ENCODE results near the gene RNF220.

Gene RNF220

GRCh38 chr1:44408632-44409602 lies 3.9 kb downstream of the RNF220 start:
- H3K23ac ChIP-seq (ENCODE audit: low read length) = no peak overlapping the region
- no peak overlapping the region for H2AFZ ChIP-seq (ENCODE audit: insufficient read depth, low read length, poor library complexity)
- H3K79me1 ChIP-seq (ENCODE audit: low read length) = no peaks in the 10 kb centered on the region
- peak overlapping the region; percentile 14 for H3K4me2 ChIP-seq (ENCODE audit: low read length)
- H2BK12ac ChIP-seq (ENCODE audit: low read length) = no peak overlapping the region
- no peak overlapping the region for H3K4me3 ChIP-seq (ENCODE audit: low read depth, low read length)
- no peaks in the 10 kb centered on the region for H3K79me2 ChIP-seq (ENCODE audit: control insufficient read depth, insufficient read depth, low read length, poor library complexity)
- H3K14ac ChIP-seq (ENCODE audit: low read length) = no peak overlapping the region
- no peak overlapping the region for H2BK5ac ChIP-seq (ENCODE audit: low read depth, low read length, poor library complexity)
- H3K18ac ChIP-seq (ENCODE audit: low read length) = no peak overlapping the region
- H4K91ac ChIP-seq (ENCODE audit: low read depth, low read length) = no peak overlapping the region
- H3K36me3 ChIP-seq (ENCODE audit: control insufficient read depth in 1 of 2, insufficient read depth in 2 of 2, low read length in 2 of 2) = no peaks in the 10 kb centered on the region
- H3K9me3 ChIP-seq (ENCODE audit: insufficient read depth, low read depth, low read length) = no peaks in the 10 kb centered on the region
- H2BK120ac ChIP-seq (ENCODE audit: insufficient read depth, low read length, poor library complexity) = no peak overlapping the region
- H4K8ac ChIP-seq (ENCODE audit: low read depth, low read length) = no peak overlapping the region
- no CpG with 5 or more reads among the region's 37 CpGs for WGBS (ENCODE audit: extremely low coverage, insufficient coverage, insufficient read length)
- no peak overlapping the region for H2AK5ac ChIP-seq (ENCODE audit: low read length)
- H3K27ac ChIP-seq (ENCODE audit: low read depth, low read length) = no peak overlapping the region
- H3K4me1 ChIP-seq (ENCODE audit: control insufficient read depth in 1 of 2, insufficient read depth in 2 of 2, low read length in 2 of 2) = peaks cover 9 to 20% of the 10 kb centered on the region in 2 experiments
- no peak overlapping the region for H4K12ac ChIP-seq (ENCODE audit: low read depth, low read length)
- no peak overlapping the region for H3K9ac ChIP-seq (ENCODE audit: low read length)
- H3K27me3 ChIP-seq (ENCODE audit: insufficient read depth, low read length) = peaks cover 48% of the 10 kb centered on the region
- no peak for DNase-seq
- no peak overlapping the region for H3K4ac ChIP-seq (ENCODE audit: low read depth, low read length)

GRCh38 chr1:44409757-44410156 lies 4.7 kb downstream of the RNF220 start:
- Histone ChIP-seq H3K14ac (ENCODE audit: low read length) (no peak overlapping the region), H3K4me2 (ENCODE audit: low read length) (no peak overlapping the region), H3K9me3 (ENCODE audit: insufficient read depth, low read depth, low read length) (no peaks in the 10 kb centered on the region), H2BK12ac (ENCODE audit: low read length) (no peak overlapping the region), H2BK5ac (ENCODE audit: low read depth, low read length, poor library complexity) (no peak overlapping the region), H3K9ac (ENCODE audit: low read length) (no peak overlapping the region), H3K27me3 (ENCODE audit: insufficient read depth, low read length) (peaks cover 48% of the 10 kb centered on the region), H4K8ac (ENCODE audit: low read depth, low read length) (no peak overlapping the region), H3K79me2 (ENCODE audit: control insufficient read depth, insufficient read depth, low read length, poor library complexity) (no peaks in the 10 kb centered on the region), H3K27ac (ENCODE audit: low read depth, low read length) (no peak overlapping the region), H3K4me3 (ENCODE audit: low read depth, low read length) (no peak overlapping the region), H4K12ac (ENCODE audit: low read depth, low read length) (no peak overlapping the region), H2BK120ac (ENCODE audit: insufficient read depth, low read length, poor library complexity) (no peak overlapping the region), H3K36me3 (ENCODE audit: control insufficient read depth in 1 of 2, insufficient read depth in 2 of 2, low read length in 2 of 2) (no peaks in the 10 kb centered on the region), H2AK5ac (ENCODE audit: low read length) (no peak overlapping the region), H3K79me1 (ENCODE audit: low read length) (no peaks in the 10 kb centered on the region), H3K18ac (ENCODE audit: low read length) (no peak overlapping the region), H3K23ac (ENCODE audit: low read length) (no peak overlapping the region), H4K91ac (ENCODE audit: low read depth, low read length) (no peak overlapping the region), H3K4ac (ENCODE audit: low read depth, low read length) (no peak overlapping the region), H2AFZ (ENCODE audit: insufficient read depth, low read length, poor library complexity) (no peak overlapping the region), H3K4me1 (ENCODE audit: control insufficient read depth in 1 of 2, insufficient read depth in 2 of 2, low read length in 2 of 2) (peaks cover 8 to 19% of the 10 kb centered on the region in 2 experiments)
- WGBS (ENCODE audit: extremely low coverage, insufficient coverage, insufficient read length) = no CpG with 5 or more reads among the region's 4 CpGs
- DNase-seq = no peak

DNA sequence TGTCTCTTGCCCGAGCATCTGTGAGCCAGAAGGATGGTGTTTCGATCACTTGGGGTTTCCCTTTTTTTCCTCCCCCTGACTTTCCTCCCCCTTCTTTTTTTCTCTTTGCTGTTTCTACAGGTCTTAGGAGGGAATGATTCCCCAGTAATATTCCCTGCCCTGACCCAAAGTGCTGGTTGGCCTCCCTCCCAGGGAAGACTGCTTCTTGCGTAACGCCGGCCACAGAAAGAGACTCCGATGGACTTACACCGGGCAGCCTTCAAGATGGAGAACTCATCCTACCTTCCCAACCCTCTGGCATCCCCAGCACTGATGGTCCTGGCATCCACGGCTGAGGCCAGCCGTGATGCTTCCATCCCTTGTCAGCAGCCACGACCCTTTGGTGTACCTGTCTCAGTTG lies 6.8 kb downstream of the RNF220 start:
- no peaks in the 10 kb centered on the region for H3K9me3 ChIP-seq (ENCODE audit: insufficient read depth, low read depth, low read length)
- H3K27me3 ChIP-seq (ENCODE audit: insufficient read depth, low read length) = peaks cover 44% of the 10 kb centered on the region
- no CpG with 5 or more reads among the region's 10 CpGs for WGBS (ENCODE audit: extremely low coverage, insufficient coverage, insufficient read length)
- no peak overlapping the region for H2BK12ac ChIP-seq (ENCODE audit: low read length)
- H3K4me1 ChIP-seq (ENCODE audit: control insufficient read depth in 1 of 2, insufficient read depth in 2 of 2, low read length in 2 of 2) = peaks cover 3 to 11% of the 10 kb centered on the region in 2 experiments
- no peak overlapping the region for H3K23ac ChIP-seq (ENCODE audit: low read length)
- H3K27ac ChIP-seq (ENCODE audit: low read depth, low read length) = no peak overlapping the region
- H3K4me3 ChIP-seq (ENCODE audit: low read depth, low read length) = no peak overlapping the region
- no peak overlapping the region for H2BK5ac ChIP-seq (ENCODE audit: low read depth, low read length, poor library complexity)
- no peak for DNase-seq
- H4K12ac ChIP-seq (ENCODE audit: low read depth, low read length) = no peak overlapping the region
- no peak overlapping the region for H2AK5ac ChIP-seq (ENCODE audit: low read length)
- no peak overlapping the region for H4K8ac ChIP-seq (ENCODE audit: low read depth, low read length)
- no peak overlapping the region for H3K4me2 ChIP-seq (ENCODE audit: low read length)
- no peak overlapping the region for H2BK120ac ChIP-seq (ENCODE audit: insufficient read depth, low read length, poor library complexity)
- H3K14ac ChIP-seq (ENCODE audit: low read length) = no peak overlapping the region
- H3K79me2 ChIP-seq (ENCODE audit: control insufficient read depth, insufficient read depth, low read length, poor library complexity) = no peaks in the 10 kb centered on the region
- no peak overlapping the region for H2AFZ ChIP-seq (ENCODE audit: insufficient read depth, low read length, poor library complexity)
- H3K9ac ChIP-seq (ENCODE audit: low read length) = no peak overlapping the region
- no peaks in the 10 kb centered on the region for H3K79me1 ChIP-seq (ENCODE audit: low read length)
- no peak overlapping the region for H3K4ac ChIP-seq (ENCODE audit: low read depth, low read length)
- no peak overlapping the region for H3K18ac ChIP-seq (ENCODE audit: low read length)
- H3K36me3 ChIP-seq (ENCODE audit: control insufficient read depth in 1 of 2, insufficient read depth in 2 of 2, low read length in 2 of 2) = no peaks in the 10 kb centered on the region
- H4K91ac ChIP-seq (ENCODE audit: low read depth, low read length) = no peak overlapping the region

DNA sequence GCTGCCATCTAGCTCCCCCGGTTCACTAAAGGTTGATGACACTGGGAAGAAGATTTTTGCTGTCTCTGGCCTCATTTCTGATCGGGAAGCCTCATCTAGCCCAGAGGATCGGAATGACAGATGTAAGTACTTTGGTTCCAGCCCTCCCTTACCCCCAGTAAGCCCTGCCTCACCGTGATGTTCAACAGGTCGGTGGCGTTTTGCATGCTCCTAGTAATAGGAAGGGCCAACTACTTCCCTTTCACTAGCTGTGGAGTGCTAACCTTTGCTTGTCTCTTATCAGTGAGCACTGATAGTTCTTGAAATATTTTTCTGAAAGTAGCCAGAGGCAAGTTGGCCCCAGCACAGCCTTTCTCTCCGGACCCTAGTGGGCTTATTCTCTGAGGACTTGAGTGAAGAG lies 7.5 kb downstream of the RNF220 start:
- peaks cover 0 to 8% of the 10 kb centered on the region in 2 experiments for H3K4me1 ChIP-seq (ENCODE audit: control insufficient read depth in 1 of 2, insufficient read depth in 2 of 2, low read length in 2 of 2)
- no peak overlapping the region for H3K4me2 ChIP-seq (ENCODE audit: low read length)
- H3K9ac ChIP-seq (ENCODE audit: low read length) = no peak overlapping the region
- H3K36me3 ChIP-seq (ENCODE audit: control insufficient read depth in 1 of 2, insufficient read depth in 2 of 2, low read length in 2 of 2) = no peaks in the 10 kb centered on the region
- WGBS (ENCODE audit: extremely low coverage, insufficient coverage, insufficient read length) = no CpG with 5 or more reads among the region's 7 CpGs
- H4K8ac ChIP-seq (ENCODE audit: low read depth, low read length) = no peak overlapping the region
- peaks cover 1% of the 10 kb centered on the region for H3K9me3 ChIP-seq (ENCODE audit: insufficient read depth, low read depth, low read length)
- no peak overlapping the region for H3K4ac ChIP-seq (ENCODE audit: low read depth, low read length)
- no peak overlapping the region for H2BK12ac ChIP-seq (ENCODE audit: low read length)
- no peak overlapping the region for H3K18ac ChIP-seq (ENCODE audit: low read length)
- H3K4me3 ChIP-seq (ENCODE audit: low read depth, low read length) = no peak overlapping the region
- no peak overlapping the region for H4K91ac ChIP-seq (ENCODE audit: low read depth, low read length)
- peak in 1 of 2 donors; percentile 46 for DNase-seq
- H3K23ac ChIP-seq (ENCODE audit: low read length) = no peak overlapping the region
- H3K14ac ChIP-seq (ENCODE audit: low read length) = no peak overlapping the region
- no peaks in the 10 kb centered on the region for H3K79me1 ChIP-seq (ENCODE audit: low read length)
- no peaks in the 10 kb centered on the region for H3K79me2 ChIP-seq (ENCODE audit: control insufficient read depth, insufficient read depth, low read length, poor library complexity)
- no peak overlapping the region for H4K12ac ChIP-seq (ENCODE audit: low read depth, low read length)
- H2AFZ ChIP-seq (ENCODE audit: insufficient read depth, low read length, poor library complexity) = no peak overlapping the region
- H2AK5ac ChIP-seq (ENCODE audit: low read length) = no peak overlapping the region
- H2BK120ac ChIP-seq (ENCODE audit: insufficient read depth, low read length, poor library complexity) = no peak overlapping the region
- no peak overlapping the region for H2BK5ac ChIP-seq (ENCODE audit: low read depth, low read length, poor library complexity)
- H3K27me3 ChIP-seq (ENCODE audit: insufficient read depth, low read length) = peaks cover 44% of the 10 kb centered on the region
- H3K27ac ChIP-seq (ENCODE audit: low read depth, low read length) = no peak overlapping the region

Measured in trophoblast cell (in vitro differentiated cells and primary cell).